ENCODE data around the gene PTPRJ. TPM values are rescaled to one million over a fixed set of nuclear protein-coding genes. Genes with fewer than 3 reads are reported as not detected.

Gene PTPRJ
- total RNA-seq, 4 donors from 2014 or later: 4.2 to 26.2 (median 9.2) TPM

DNA sequence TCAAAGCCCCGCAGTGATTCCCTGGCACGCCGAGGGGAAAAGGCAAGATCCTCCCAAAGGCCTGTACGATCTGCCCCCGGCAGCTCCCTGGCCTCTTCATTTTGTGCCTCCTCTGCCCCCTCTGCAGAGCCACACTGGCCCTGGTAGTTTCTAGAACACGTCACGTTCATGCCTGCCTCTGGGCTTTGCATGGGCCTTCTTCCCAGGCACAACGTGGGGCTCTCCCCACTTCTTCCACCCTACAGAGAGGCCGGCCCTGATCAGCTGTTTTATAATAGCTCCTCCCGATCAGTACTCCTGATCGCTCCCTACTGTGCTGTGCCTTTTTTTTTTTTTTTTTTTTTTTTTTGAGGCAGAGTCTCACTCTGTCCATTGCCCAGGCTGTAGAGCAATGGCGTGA lies 78.4 kb downstream of the PTPRJ start:
- no peak for DNase-seq (ENCODE audit: low spot score in 2 of 2)
- WGBS, 2 donors: 80 to 94% methylated on average over 12 of the region's 12 CpGs
- TF ChIP-seq, protein P1, sequence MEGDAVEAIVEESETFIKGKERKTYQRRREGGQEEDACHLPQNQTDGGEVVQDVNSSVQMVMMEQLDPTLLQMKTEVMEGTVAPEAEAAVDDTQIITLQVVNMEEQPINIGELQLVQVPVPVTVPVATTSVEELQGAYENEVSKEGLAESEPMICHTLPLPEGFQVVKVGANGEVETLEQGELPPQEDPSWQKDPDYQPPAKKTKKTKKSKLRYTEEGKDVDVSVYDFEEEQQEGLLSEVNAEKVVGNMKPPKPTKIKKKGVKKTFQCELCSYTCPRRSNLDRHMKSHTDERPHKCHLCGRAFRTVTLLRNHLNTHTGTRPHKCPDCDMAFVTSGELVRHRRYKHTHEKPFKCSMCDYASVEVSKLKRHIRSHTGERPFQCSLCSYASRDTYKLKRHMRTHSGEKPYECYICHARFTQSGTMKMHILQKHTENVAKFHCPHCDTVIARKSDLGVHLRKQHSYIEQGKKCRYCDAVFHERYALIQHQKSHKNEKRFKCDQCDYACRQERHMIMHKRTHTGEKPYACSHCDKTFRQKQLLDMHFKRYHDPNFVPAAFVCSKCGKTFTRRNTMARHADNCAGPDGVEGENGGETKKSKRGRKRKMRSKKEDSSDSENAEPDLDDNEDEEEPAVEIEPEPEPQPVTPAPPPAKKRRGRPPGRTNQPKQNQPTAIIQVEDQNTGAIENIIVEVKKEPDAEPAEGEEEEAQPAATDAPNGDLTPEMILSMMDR (IDR thresholded peaks at IDR 0.05): no peak
- no peak for TF ChIP-seq POLR2A (IDR thresholded peaks at IDR 0.05)
- no peak overlapping the region for H3K4me3 ChIP-seq (ENCODE audit: low read depth, poor library complexity, severe bottlenecking)
- intact Hi-C loops (cut with DNase I; ENCODE audit: low total_unique reads): no loop called here

DNA sequence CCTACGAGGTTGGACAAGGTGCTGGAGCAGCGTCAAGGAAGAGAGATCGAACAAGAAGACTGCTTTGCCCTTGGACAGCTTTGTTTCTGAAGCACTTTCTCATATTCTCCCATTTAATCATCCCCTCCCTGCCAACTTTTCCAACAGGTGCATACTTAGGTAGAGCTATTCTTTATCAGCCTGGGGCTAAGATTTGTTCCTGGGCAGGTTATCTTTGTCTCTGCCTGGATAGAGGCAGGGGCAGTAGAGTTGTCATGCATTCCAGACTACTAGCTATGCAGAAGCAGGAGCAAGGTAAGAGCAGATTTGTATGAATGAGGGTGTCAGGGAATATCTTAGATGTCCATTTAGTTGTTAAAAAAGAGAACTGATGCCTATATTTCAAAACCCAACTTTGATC lies 82.3 kb downstream of the PTPRJ start:
- DNase-seq (ENCODE audit: low spot score in 2 of 2): no peak
- WGBS, 2 donors: 75 to 86% methylated on average over 3 of the region's 3 CpGs
- intact Hi-C loops (cut with DNase I; ENCODE audit: low total_unique reads): no loop called here
- TF ChIP-seq, protein P1 (IDR thresholded peaks at IDR 0.05): no peak
- TF ChIP-seq POLR2A (IDR thresholded peaks at IDR 0.05): no peak
- no peak overlapping the region for H3K4me3 ChIP-seq (ENCODE audit: low read depth, poor library complexity, severe bottlenecking)

- TF ChIP-seq, protein P1 (IDR thresholded peaks at IDR 0.05): no peak
- TF ChIP-seq POLR2A (IDR thresholded peaks at IDR 0.05): no peak
- intact Hi-C loops (cut with DNase I; ENCODE audit: low total_unique reads): no loop called here
- no peak overlapping the region for H3K4me3 ChIP-seq (ENCODE audit: low read depth, poor library complexity, severe bottlenecking)
- 36 to 46% methylated on average over 2 of the region's 2 CpGs for WGBS, 2 donors
- DNase-seq (ENCODE audit: low spot score in 2 of 2): peak in 1 of 2 donors; percentile 78
These were observed 83.1 kb downstream of the PTPRJ start for GRCh38 chr11:48063424-48063978.

DNA sequence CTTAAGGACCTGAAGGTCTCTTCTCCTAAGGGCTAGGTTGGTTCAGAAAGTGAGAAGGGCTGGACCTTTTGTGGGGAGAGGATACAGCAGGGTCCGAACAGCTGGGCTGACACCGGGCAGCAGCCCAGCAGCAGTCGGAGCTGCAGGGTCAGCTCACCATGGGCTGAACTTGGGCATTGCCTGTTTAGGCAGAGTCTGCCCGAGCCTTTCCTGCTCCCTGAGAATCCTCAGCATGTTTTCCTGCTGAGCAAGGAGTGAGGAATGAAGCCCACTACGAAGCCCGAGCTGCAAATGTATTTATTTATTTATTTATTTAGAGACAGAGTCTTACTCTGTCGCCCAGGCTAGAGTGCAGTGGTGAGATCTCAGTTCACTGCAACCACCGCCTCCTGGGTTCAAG lies 83.9 kb downstream of the PTPRJ start:
- peak in 1 of 2 donors; percentile 74 for DNase-seq (ENCODE audit: low spot score in 2 of 2)
- no peak for TF ChIP-seq POLR2A (IDR thresholded peaks at IDR 0.05)
- TF ChIP-seq, protein P1 (IDR thresholded peaks at IDR 0.05): no peak
- no peak overlapping the region for H3K4me3 ChIP-seq (ENCODE audit: low read depth, poor library complexity, severe bottlenecking)
- 79 to 80% methylated on average over 8 of the region's 8 CpGs for WGBS, 2 donors
- intact Hi-C loops (cut with DNase I; ENCODE audit: low total_unique reads): no loop called here

GRCh38 chr11:48066881-48067800 lies 86.8 kb downstream of the PTPRJ start:
- DNase-seq (ENCODE audit: low spot score in 2 of 2): peak in 1 of 2 donors; percentile 66

More at GRCh38 chr11:48066881-48067800, 86.8 kb downstream of the PTPRJ start:
- WGBS, 2 donors: 66 to 68% methylated on average over 10 of the region's 10 CpGs
- TF ChIP-seq, protein P1 (IDR thresholded peaks at IDR 0.05): no peak
- no peak for TF ChIP-seq POLR2A (IDR thresholded peaks at IDR 0.05)
- H3K4me3 ChIP-seq (ENCODE audit: low read depth, poor library complexity, severe bottlenecking): no peak overlapping the region
- intact Hi-C loops (cut with DNase I; ENCODE audit: low total_unique reads): no loop called here
